ENCODE data around the gene ATP8A1.

- TF ChIP-seq FOXP2 (optimal IDR thresholded peaks at IDR 0.05; ENCODE audit: control extremely low read depth, extremely low read length, insufficient read depth) (no peak), POLR2AphosphoS5 (IDR thresholded peaks at IDR 0.05; ENCODE audit: borderline replicate concordance, low read depth, low read length) (no peak)
These were observed 31.6 kb downstream of the ATP8A1 start for GRCh38 chr4:42625329-42625728.
